Ovary (tissue), 3 donors: Measurements from ENCODE around the gene PER2.

Experiments
- CTCF ChIP-seq, 3 donors: fragments of 450-650 bp in 2 of 3; fragments of 200-600 bp in 1 of 3; IDR thresholded peaks; one replicate each; pipeline versions ENCODE4 v1.5.1 to v1.8.0; 2016 to 2022; ENCODE audit warnings: antibody characterized with exemption in 3 of 3, mild to moderate bottlenecking in 1 of 3
- POLR2A ChIP-seq: fragments of 450-650 bp; IDR thresholded peaks from one replicate; pipeline ENCODE4 v1.6.1; 2017; ENCODE audit warnings: antibody characterized with exemption, mild to moderate bottlenecking, moderate library complexity
- donor health status: DM: no; HTN: no; CAD: no.

DNA sequence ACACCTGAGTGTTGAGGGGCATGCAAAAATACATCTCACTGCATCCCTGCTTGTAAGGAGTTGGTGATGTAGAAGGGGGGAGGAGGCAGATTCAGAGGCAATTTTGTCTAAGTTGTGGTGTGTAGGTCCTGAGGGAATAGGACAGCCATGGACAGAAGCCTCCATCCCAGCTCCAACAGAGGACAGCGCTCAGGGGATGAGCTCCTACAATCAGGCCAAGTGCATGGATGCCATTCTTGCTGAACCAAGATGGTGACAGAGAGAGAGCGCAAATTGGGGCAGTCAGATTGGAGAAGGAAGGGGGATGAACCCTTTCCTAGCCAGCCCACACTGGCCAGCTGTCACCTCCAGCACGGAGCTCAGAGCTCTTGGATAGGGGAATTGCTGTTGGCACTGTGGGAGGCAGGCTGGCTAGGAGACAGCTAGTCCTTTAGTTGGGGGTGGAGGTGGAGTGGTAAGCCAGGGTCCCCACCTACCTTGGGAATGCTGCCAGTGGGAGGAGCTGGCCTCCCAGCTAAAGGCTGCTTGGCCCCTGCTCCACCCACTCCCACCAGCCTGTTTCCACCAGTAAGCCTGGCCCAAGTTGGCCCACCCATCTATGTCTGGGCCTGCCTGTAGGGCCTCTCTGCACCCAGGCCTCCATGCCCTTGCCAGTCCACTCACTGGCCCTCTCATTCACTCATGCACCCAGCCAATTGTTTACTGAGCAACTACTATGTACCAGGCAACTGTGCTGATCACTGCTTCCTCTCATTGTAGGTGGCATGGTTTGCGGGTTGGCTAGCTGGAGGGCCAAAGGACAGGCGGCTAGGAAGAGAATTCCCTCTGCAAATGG is 2.5 kb upstream of the PER2 start:
- TF ChIP-seq CTCF (IDR thresholded peaks at IDR 0.05) (no peak), POLR2A (no peak)
